Upper lobe of left lung (tissue), 4 donors: ENCODE results near the gene SHCBP1L.

Experiments
- EP300 ChIP-seq, 4 donors: sonication (generic); formaldehyde crosslinking; IDR thresholded peaks; one replicate each; pipeline ENCODE4 v1.5.1; 2017; ENCODE audit warnings: antibody characterized with exemption in 4 of 4, control low read depth in 2 of 4
- POLR2A ChIP-seq, 4 donors: fragments of 450-650 bp; IDR thresholded peaks; one replicate each; pipeline ENCODE4 v1.5.1; 2016 to 2017; ENCODE audit warnings: antibody characterized with exemption in 4 of 4, mild to moderate bottlenecking in 2 of 4
- POLR2AphosphoS5 ChIP-seq, 2 donors: sonication (generic); formaldehyde crosslinking; IDR thresholded peaks; one replicate each; pipeline ENCODE4 v1.5.1; 2017; ENCODE audit warnings: antibody characterized with exemption in 2 of 2
- TF ChIP-seq, protein P1 (sequence below), 6 experiments: fragments of 450-650 bp in 4 of 6; fragments of 200-600 bp in 2 of 6; sonication (generic) in 2 of 6; IDR thresholded peaks; one replicate each; pipeline ENCODE4 v1.5.1; 2016 to 2019; ENCODE audit warnings: antibody characterized with exemption in 6 of 6

DNA sequence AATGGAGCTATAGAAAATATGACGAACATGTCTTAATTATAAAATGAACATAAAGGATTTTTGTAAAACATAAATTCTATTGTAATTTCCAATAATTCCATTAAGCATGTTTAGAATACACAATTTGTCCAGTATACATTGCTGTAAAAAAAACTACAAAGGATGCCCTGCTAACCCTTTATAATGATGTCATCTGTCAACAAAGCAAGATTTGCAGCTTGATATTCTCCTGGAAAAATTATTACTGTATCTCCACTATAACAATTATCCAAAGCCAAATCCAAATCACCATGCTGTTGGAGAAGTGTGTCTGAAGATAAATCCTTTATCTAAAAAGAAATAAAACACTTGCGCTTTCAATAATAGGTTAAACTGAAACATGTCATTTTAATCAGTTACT lies 47.6 kb downstream of the SHCBP1L start:
- TF ChIP-seq, protein P1, sequence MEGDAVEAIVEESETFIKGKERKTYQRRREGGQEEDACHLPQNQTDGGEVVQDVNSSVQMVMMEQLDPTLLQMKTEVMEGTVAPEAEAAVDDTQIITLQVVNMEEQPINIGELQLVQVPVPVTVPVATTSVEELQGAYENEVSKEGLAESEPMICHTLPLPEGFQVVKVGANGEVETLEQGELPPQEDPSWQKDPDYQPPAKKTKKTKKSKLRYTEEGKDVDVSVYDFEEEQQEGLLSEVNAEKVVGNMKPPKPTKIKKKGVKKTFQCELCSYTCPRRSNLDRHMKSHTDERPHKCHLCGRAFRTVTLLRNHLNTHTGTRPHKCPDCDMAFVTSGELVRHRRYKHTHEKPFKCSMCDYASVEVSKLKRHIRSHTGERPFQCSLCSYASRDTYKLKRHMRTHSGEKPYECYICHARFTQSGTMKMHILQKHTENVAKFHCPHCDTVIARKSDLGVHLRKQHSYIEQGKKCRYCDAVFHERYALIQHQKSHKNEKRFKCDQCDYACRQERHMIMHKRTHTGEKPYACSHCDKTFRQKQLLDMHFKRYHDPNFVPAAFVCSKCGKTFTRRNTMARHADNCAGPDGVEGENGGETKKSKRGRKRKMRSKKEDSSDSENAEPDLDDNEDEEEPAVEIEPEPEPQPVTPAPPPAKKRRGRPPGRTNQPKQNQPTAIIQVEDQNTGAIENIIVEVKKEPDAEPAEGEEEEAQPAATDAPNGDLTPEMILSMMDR (IDR thresholded peaks at IDR 0.05), result no peak
- no peak for TF ChIP-seq EP300 (IDR thresholded peaks at IDR 0.05)
- no peak for TF ChIP-seq POLR2AphosphoS5 (IDR thresholded peaks at IDR 0.05)
- TF ChIP-seq POLR2A (IDR thresholded peaks at IDR 0.05), result no peak
